ENCODE data around the gene TMEM42.
A peak's percentile ranks its signal among the peaks of the same experiment; 100 is the strongest.

TMEM42 gene

GRCh38 chr3:44875596-44875995, 13.9 kb downstream of the TMEM42 start:
- DNase-seq: no peak

- no peak for DNase-seq
Measured at GRCh38 chr3:44877333-44877732, 15.6 kb downstream of the TMEM42 start.

GRCh38 chr3:44880284-44880683, 18.6 kb downstream of the TMEM42 start:
- no peak for DNase-seq

GRCh38 chr3:44883213-44883955, 21.7 kb downstream of the TMEM42 start:
- DNase-seq: no peak

GRCh38 chr3:44883999-44884431, 22.3 kb downstream of the TMEM42 start:
- peak; percentile 58 for DNase-seq

GRCh38 chr3:44885618-44886017, 23.9 kb downstream of the TMEM42 start:
- DNase-seq: no peak

GRCh38 chr3:44886561-44886960, 24.8 kb downstream of the TMEM42 start:
- DNase-seq: no peak

GRCh38 chr3:44887101-44887500, 25.4 kb downstream of the TMEM42 start:
- DNase-seq: no peak

- no peak for DNase-seq
Measured at GRCh38 chr3:44890258-44890657, 28.5 kb downstream of the TMEM42 start.

GRCh38 chr3:44890852-44891251, 29.1 kb downstream of the TMEM42 start:
- DNase-seq: no peak

GRCh38 chr3:44892689-44893088, 31.0 kb downstream of the TMEM42 start:
- no peak for DNase-seq

GRCh38 chr3:44893097-44893496, 31.4 kb downstream of the TMEM42 start:
- no peak for DNase-seq

- DNase-seq: no peak
Measured at GRCh38 chr3:44894485-44894884, 32.8 kb downstream of the TMEM42 start.

GRCh38 chr3:44896440-44896839, 34.7 kb downstream of the TMEM42 start:
- DNase-seq: no peak

- no peak for DNase-seq
Measured at GRCh38 chr3:44899683-44900367, 38.1 kb downstream of the TMEM42 start.

- no peak for DNase-seq
Measured at GRCh38 chr3:44902628-44903027, 40.9 kb downstream of the TMEM42 start.

GRCh38 chr3:44903314-44903713, 41.6 kb downstream of the TMEM42 start:
- DNase-seq: no peak

GRCh38 chr3:44903751-44904150, 42.0 kb downstream of the TMEM42 start:
- no peak for DNase-seq

- no peak for DNase-seq
Measured at GRCh38 chr3:44905446-44906157, 43.9 kb downstream of the TMEM42 start.

GRCh38 chr3:44906997-44907396, 45.3 kb downstream of the TMEM42 start:
- no peak for DNase-seq

- no peak for DNase-seq
Measured at GRCh38 chr3:44907612-44908011, 45.9 kb downstream of the TMEM42 start.

- DNase-seq: no peak
Measured at GRCh38 chr3:44909063-44909462, 47.4 kb downstream of the TMEM42 start.

GRCh38 chr3:44910693-44911092, 49.0 kb downstream of the TMEM42 start:
- DNase-seq: no peak
